T47D (cell line): Measurements from ENCODE around the gene RIPOR2.
"Not testable (repeated sequence)": the region's sequence is repeated elsewhere in the genome, so short reads cannot be mapped to it uniquely, and the experiment has no call there.

Source experiments
- DNase-seq, 2 experiments: peaks; one replicate each; pipeline versions ENCODE4 v3.0.0 to v3.0.0-alpha.2; 2011 to 2012; ENCODE audit warnings: low read depth in 1 of 2, low spot score in 1 of 2
- JUND ChIP-seq: IDR thresholded peaks from 2 replicates; pipeline ENCODE4 v1.6.1; 2012; ENCODE audit warnings: low read depth
- in situ Hi-C: cut with HindIII; loops from 2 replicates; pipeline ENCODE4 v1.10.0; 2016; ENCODE audit warnings: low sequenced_read_pairs, low pct_unique_long_range_greater_than_20kb

RIPOR2 gene

GRCh38 chr6:24774696-24775519, 160.9 kb downstream of the RIPOR2 start, which contains the start of gene GMNN:
TSS of gene GMNN (plus strand) at chr6:24774937. CDS start at chr6:24777247, 2,310 bp downstream.
- DNase-seq: peak; percentile 91 to 96
- no peak for TF ChIP-seq JUND
- in situ Hi-C loops: no loop called here

DNA sequence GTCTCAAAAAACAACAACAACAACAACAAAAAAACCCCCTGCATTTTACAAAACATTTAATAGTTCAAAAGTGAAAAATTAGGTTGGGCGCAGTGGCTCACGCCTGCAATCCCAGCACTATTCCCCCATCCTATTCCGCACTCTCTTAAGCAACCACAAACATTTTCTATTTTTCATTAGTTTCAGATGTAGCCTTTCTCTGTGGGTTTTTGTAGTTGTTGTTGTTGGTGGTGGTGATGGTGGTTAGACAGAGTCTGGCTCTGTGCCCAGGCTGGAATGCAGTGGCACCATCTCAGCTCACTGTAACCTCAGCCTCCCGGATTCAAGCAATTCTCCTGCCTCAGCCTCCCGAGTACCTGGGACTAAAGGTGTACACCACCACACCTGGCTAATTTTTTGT, 167.4 kb downstream of the RIPOR2 start:
- TF ChIP-seq JUND: no peak
- in situ Hi-C loops: no loop called here
- no peak for DNase-seq

DNA sequence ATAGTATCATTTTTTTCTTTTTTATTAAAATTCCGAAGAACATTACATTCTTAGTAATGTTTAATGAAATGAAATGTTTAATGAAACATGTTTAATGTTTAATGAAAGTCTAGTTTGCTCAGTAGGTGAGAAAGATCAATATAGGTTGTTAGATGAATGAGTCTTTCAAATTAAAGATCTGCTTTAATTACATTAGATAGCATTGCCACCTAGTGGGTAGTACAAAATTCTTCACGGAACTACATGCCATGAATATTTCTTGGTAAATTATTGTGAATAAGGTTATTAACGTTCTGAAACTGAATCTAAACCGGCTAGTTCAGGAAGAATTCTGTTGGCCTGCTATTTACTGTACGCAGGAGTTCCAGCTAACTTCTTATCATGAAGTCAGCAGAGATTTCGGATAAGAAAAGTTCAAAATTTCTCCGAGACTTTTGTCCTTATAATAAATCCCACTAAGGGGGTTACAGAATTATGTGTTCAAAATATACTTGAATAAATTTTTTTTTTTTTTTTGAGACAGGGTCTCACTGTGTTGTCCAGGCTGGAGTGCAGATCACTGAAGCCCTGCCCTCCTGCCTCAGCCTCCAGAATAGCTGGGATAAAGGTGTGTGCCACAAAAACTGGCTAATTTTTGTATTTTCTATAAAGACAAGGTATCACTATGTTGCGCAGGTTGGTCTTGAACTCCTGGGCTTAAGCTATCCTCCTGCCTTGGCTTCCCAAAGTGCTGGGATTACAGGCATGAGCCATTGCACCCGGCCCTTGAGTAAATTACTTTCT, 168.9 kb downstream of the RIPOR2 start:
- in situ Hi-C loops: no loop called here
- TF ChIP-seq JUND: no peak
- peak; percentile 46 to 50 for DNase-seq

DNA sequence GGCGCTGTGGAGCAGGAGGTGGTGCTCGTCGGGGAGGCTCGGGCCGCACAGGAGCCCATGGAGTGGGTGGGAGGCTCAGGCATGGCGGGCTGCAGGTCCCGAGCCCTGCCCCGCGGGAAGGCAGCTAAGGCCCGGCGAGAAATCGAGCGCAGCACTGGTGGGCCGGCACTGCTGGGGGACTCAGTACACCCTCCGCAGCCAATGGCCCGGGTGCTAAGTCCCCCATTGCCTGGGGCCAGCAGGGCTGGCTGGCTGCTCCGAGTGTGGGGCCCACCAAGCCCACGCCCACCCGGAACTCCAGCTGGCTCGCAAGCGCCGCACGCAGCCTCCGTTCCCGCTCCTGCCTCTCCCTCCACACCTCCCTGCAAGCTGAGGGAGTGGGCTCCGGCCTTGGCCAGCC, 169.8 kb downstream of the RIPOR2 start:
- in situ Hi-C loops: not testable (repeated sequence)

GRCh38 chr6:24764833-24765828, 170.6 kb downstream of the RIPOR2 start:
- in situ Hi-C loops, DNase-seq: not testable (repeated sequence)

More for the DNA sequence above, 169.8 kb downstream of the RIPOR2 start:
- not testable (repeated sequence) for DNase-seq

DNA sequence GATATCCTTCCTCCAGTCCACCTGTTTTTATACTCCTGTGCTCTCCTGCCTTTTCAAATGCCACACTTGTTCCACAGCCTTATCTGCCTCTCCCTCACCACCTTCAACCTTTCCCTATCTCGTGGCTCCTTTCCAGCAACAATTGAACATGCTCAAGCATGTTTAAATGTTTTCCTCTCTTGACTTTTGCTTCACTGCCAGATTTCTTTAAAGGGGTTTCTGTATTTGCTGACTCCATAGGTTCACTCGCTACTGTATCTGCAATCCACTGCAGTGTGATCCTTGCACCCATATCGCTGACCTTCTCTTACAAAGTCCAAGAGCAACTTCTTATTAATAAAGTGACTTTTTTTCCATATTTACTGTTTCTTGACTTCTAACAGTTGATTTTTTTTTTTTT, 172.2 kb downstream of the RIPOR2 start:
- TF ChIP-seq JUND: no peak
- in situ Hi-C loops: no loop called here
- no peak for DNase-seq

DNA sequence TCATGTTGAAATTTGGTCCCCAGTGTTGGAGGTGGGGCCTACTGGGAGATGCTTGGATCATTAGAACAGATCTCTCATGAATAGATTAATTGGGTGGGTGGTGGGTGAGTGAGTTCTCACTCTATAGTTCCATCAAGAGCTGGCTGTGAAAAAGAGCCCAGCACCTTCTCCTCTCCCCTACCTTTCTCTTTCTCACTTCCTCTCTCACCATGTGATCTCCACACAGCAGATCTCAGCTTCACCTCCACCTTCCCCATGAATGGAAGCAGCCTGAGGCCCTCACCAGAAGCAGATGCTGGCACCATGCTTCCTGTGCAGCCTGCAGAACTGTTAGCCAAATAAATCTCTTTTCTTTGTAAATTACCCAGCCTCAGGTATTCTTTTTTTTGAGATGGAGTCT, 173.9 kb downstream of the RIPOR2 start:
- TF ChIP-seq JUND: no peak
- in situ Hi-C loops: no loop called here

GRCh38 chr6:24761193-24761835, 174.4 kb downstream of the RIPOR2 start:
- DNase-seq: peak in 1 of 2 experiments; percentile 13
- no peak for TF ChIP-seq JUND
- in situ Hi-C loops: no loop called here

More for the DNA sequence above, 173.9 kb downstream of the RIPOR2 start:
- DNase-seq: no peak

DNA sequence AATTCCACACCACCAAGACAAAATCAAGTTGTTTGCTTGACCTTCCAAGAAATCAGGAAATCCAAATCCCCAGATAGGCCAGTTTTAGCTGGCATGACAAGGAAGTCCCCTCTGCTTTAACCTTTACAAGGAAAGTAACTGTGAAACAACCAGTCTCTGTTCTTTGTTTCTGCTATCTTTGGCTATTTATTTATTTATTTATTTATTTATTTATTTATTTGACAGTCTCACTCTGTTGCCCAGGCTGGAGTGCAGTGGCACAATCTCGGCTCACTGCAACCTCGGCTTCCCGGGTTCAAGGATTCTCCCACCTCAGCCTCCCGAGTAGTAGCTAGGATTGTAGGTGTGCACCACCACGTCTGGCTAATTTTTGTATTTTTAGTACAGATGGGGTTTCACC, 175.6 kb downstream of the RIPOR2 start:
- no peak for DNase-seq
- TF ChIP-seq JUND: no peak
- in situ Hi-C loops: no loop called here

DNA sequence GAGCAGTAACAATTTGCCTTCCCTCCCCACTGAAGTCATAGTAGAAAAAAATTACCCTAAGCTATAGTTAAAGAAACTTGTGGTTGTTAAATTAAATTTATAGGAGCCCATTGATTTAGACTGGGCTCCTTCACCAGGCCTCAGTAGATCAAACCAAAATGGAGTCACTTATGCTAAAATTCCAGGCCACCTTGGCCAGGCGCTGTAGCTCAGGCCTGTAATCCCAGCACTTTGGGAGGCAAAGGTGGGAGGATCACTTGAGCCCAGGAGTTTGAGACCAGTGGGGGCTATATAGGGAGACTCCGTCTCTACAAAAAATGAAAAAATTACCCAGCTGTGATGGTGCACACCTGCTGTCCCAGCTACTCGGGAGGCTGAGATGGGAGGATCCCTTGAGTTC, 176.0 kb downstream of the RIPOR2 start:
- DNase-seq: no peak
- no peak for TF ChIP-seq JUND
- in situ Hi-C loops: no loop called here

DNA sequence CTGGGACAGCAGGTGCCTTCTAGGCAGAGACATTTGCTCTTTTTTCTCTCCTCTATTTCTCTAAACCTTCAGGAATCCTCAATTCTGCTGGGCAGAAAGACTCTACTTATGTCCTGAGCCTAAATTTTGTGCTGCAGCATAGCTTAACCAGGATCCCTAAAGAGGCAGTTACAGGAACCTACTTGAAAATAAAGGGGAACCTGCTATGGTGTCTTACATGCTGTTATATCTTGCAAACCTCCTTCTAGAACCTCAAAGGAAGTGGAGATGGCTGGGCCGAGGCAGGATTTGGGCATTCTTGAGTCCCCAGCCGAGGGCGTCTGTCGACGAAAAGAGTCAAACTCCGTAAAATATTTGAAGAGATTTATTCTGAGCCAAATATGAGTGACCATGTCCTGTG, 178.1 kb downstream of the RIPOR2 start:
- DNase-seq: no peak
- TF ChIP-seq JUND: no peak
- in situ Hi-C loops: no loop called here

GRCh38 chr6:24755279-24755678, 180.5 kb downstream of the RIPOR2 start:
- in situ Hi-C loops: no loop called here
- TF ChIP-seq JUND: no peak
- DNase-seq: no peak

DNA sequence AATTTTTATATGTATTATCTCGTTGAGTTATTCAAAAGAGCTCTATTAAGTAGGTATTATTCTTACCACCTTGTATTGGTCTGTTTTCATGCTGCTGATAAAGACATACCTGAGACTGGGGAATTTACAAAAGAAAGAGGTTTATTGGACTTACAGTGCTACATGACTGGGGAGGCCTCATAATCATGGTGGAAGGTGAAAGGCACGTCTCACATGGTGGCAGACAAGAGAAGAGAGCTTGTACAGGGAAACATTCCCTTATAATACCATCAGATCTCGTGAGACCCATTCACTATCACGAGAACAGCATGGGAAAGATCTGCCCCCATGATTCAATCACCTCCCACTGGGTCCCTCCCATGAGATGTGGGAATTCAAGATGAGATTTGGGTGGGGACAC, 181.4 kb downstream of the RIPOR2 start:
- DNase-seq, in situ Hi-C loops: not testable (repeated sequence)
